ENCODE data around the gene DDC. TPM values are rescaled to one million over a fixed set of nuclear protein-coding genes. Genes with fewer than 3 reads are reported as not detected.

Gene DDC
- total and polyA plus RNA-seq, 7 donors = 0.10 to 1.7 (median 0.59) TPM

- Histone ChIP-seq H3K36me3 (ENCODE audit: insufficient read depth in 1 of 2, low read depth in 1 of 2) (no peaks in the 10 kb centered on the region), H3K4me3 (no peak overlapping the region), H3K27me3 (ENCODE audit: insufficient read depth in 3 of 3, low read length in 2 of 3) (no peaks in the 10 kb centered on the region), H3K27ac (peak overlapping the region; percentile 94), H3K9me3 (no peaks in the 10 kb centered on the region), H3K4me1 (peaks cover 47% of the 10 kb centered on the region)
- ATAC-seq = no peak
- WGBS, 3 donors = 76 to 86% (median 84%) methylated on average over 2 of the region's 2 CpGs
- no peak for DNase-seq
- no peak for TF ChIP-seq CTCF (IDR thresholded peaks at IDR 0.05)
- intact Hi-C loops (cut with DNase I) = loop anchor here in 1 of 2 donors (5.0 kb wide), 1 partner anchor 83 kb away; no protein-coding TSS in a partner anchor
These were observed 55.7 kb downstream of the DDC start for GRCh38 chr7:50509459-50509858.

GRCh38 chr7:50508471-50508943, 56.7 kb downstream of the DDC start:
- DNase-seq = no peak
- Histone ChIP-seq H3K27me3 (ENCODE audit: insufficient read depth in 3 of 3, low read length in 2 of 3) (no peaks in the 10 kb centered on the region), H3K27ac (peak overlapping the region; percentile 94), H3K4me1 (peaks cover 55% of the 10 kb centered on the region), H3K9me3 (no peaks in the 10 kb centered on the region), H3K4me3 (no peak overlapping the region), H3K36me3 (ENCODE audit: insufficient read depth in 1 of 2, low read depth in 1 of 2) (no peaks in the 10 kb centered on the region)
- ATAC-seq = peak; percentile 70 to 81 (median 76)
- WGBS, 3 donors = 20 to 45% (median 31%) methylated on average over 5 of the region's 5 CpGs
- intact Hi-C loops (cut with DNase I) = loop anchor here in 1 of 2 donors (5.0 kb wide), 1 partner anchor 84 kb away; no protein-coding TSS in a partner anchor
- TF ChIP-seq CTCF (IDR thresholded peaks at IDR 0.05) = peak; percentile 13

GRCh38 chr7:50507898-50508470, 57.2 kb downstream of the DDC start:
- H3K4me1 ChIP-seq = peaks cover 60% of the 10 kb centered on the region
- DNase-seq (peak; percentile 52 to 78), ATAC-seq (peak; percentile 87 to 92 (median 89))
- H3K9me3 ChIP-seq = no peaks in the 10 kb centered on the region
- peak overlapping the region; percentile 94 for H3K27ac ChIP-seq
- H3K4me3 ChIP-seq = no peak overlapping the region
- WGBS, 3 donors = 19 to 33% (median 25%) methylated on average over 7 of the region's 7 CpGs
- no peaks in the 10 kb centered on the region for H3K36me3 ChIP-seq (ENCODE audit: insufficient read depth in 1 of 2, low read depth in 1 of 2)
- no peaks in the 10 kb centered on the region for H3K27me3 ChIP-seq (ENCODE audit: insufficient read depth in 3 of 3, low read length in 2 of 3)
- no peak for TF ChIP-seq CTCF (IDR thresholded peaks at IDR 0.05)
- intact Hi-C loops (cut with DNase I) = loop anchor here in 1 of 2 donors (5.0 kb wide), 1 partner anchor 84 kb away; no protein-coding TSS in a partner anchor

- Histone ChIP-seq H3K4me1 (peaks cover 79% of the 10 kb centered on the region), H3K4me3 (no peak overlapping the region), H3K9me3 (no peaks in the 10 kb centered on the region), H3K36me3 (ENCODE audit: insufficient read depth in 1 of 2, low read depth in 1 of 2) (no peaks in the 10 kb centered on the region), H3K27me3 (ENCODE audit: insufficient read depth in 3 of 3, low read length in 2 of 3) (no peaks in the 10 kb centered on the region), H3K27ac (peak overlapping the region; percentile 94)
- no peak for TF ChIP-seq CTCF (IDR thresholded peaks at IDR 0.05)
- intact Hi-C loops (cut with DNase I) = loop anchor here in 1 of 2 donors (5.0 kb wide), 1 partner anchor 87 kb away; no protein-coding TSS in a partner anchor
- DNase-seq (no peak), ATAC-seq (no peak)
- 51 to 73% (median 60%) methylated on average over 10 of the region's 10 CpGs for WGBS, 3 donors
These were observed 59.5 kb downstream of the DDC start for GRCh38 chr7:50505553-50506210.
